ENCODE measurements around the gene TRH. TPM values are rescaled to one million over a fixed set of nuclear protein-coding genes. Genes with fewer than 3 reads are reported as not detected.

Gene TRH
- polyA plus RNA-seq, 1 donor, result 0.16 TPM

DNA sequence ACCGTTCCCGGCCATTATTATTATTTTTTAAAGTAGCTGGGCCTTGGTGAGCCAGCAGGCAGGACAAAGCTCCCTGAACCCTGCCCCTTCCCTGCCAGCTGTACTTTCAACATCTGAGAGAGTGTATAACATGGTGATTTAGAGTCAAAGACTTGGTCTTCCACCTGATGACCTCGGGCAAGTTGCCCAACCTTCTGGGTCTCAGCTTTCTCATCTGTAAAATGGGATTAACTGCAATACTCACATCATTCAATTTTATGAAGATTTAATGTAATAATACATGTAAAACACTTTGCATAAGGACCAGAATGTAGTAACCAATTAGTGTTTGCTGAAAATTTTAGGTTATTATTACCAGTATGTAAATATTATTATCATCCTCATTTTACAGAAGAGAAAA lies 11.9 kb upstream of the TRH start:
- Histone ChIP-seq H3K27ac (ENCODE audit: low read length) (no peak overlapping the region), H3K36me3 (ENCODE audit: control insufficient read depth, insufficient read depth, low read length) (no peaks in the 10 kb centered on the region), H3K4me3 (ENCODE audit: low read length) (no peak overlapping the region), H3K9me3 (ENCODE audit: control insufficient read depth, low read depth, low read length) (no peaks in the 10 kb centered on the region), H3K4me1 (ENCODE audit: control insufficient read depth, insufficient read depth, low read length) (no peaks in the 10 kb centered on the region), H3K27me3 (ENCODE audit: control insufficient read depth, insufficient read depth, low read length) (no peaks in the 10 kb centered on the region)
- DNase-seq, result no peak
- no CpG with 5 or more reads among the region's 3 CpGs for WGBS (ENCODE audit: insufficient coverage, low lambda C conversion rate)

DNA sequence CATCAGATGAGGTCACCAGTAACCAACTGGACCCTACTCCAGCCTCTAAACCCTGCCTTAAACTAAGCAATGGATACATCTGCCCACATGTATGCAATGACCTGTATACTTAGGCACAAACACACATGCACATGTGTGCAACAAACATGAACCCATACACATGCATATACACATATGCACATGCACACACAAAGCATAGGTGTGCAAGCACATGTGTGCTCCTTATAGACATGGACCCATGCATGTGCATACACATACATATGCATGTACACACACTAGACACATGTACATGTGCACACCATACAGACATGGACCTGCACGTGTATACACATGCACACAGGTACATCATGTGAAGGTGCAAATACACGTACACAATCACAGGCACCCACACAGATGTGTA lies 8.6 kb upstream of the TRH start:
- Histone ChIP-seq H3K36me3 (ENCODE audit: control insufficient read depth, insufficient read depth, low read length) (no peaks in the 10 kb centered on the region), H3K4me3 (ENCODE audit: low read length) (no peak overlapping the region), H3K27me3 (ENCODE audit: control insufficient read depth, insufficient read depth, low read length) (no peaks in the 10 kb centered on the region), H3K27ac (ENCODE audit: low read length) (no peak overlapping the region), H3K4me1 (ENCODE audit: control insufficient read depth, insufficient read depth, low read length) (no peaks in the 10 kb centered on the region), H3K9me3 (ENCODE audit: control insufficient read depth, low read depth, low read length) (no peaks in the 10 kb centered on the region)
- WGBS (ENCODE audit: insufficient coverage, low lambda C conversion rate), result no CpG with 5 or more reads among the region's 2 CpGs
- DNase-seq, result no peak

GRCh38 chr3:129966876-129967275 lies 7.6 kb upstream of the TRH start:
- H3K9me3 ChIP-seq (ENCODE audit: control insufficient read depth, low read depth, low read length), result no peaks in the 10 kb centered on the region
- H3K27ac ChIP-seq (ENCODE audit: low read length), result no peak overlapping the region
- no peaks in the 10 kb centered on the region for H3K36me3 ChIP-seq (ENCODE audit: control insufficient read depth, insufficient read depth, low read length)
- no peak overlapping the region for H3K4me3 ChIP-seq (ENCODE audit: low read length)
- no peaks in the 10 kb centered on the region for H3K4me1 ChIP-seq (ENCODE audit: control insufficient read depth, insufficient read depth, low read length)
- peaks cover under 1% of the 10 kb centered on the region for H3K27me3 ChIP-seq (ENCODE audit: control insufficient read depth, insufficient read depth, low read length)
- DNase-seq, result no peak
- 80% methylated on average over 2 of the region's 4 CpGs for WGBS (ENCODE audit: insufficient coverage, low lambda C conversion rate)

- Histone ChIP-seq H3K27ac (ENCODE audit: low read length) (no peak overlapping the region), H3K36me3 (ENCODE audit: control insufficient read depth, insufficient read depth, low read length) (no peaks in the 10 kb centered on the region), H3K27me3 (ENCODE audit: control insufficient read depth, insufficient read depth, low read length) (peaks cover 7% of the 10 kb centered on the region), H3K4me1 (ENCODE audit: control insufficient read depth, insufficient read depth, low read length) (no peaks in the 10 kb centered on the region), H3K4me3 (ENCODE audit: low read length) (no peak overlapping the region), H3K9me3 (ENCODE audit: control insufficient read depth, low read depth, low read length) (no peaks in the 10 kb centered on the region)
- no peak for DNase-seq
- no CpG with 5 or more reads among the region's 5 CpGs for WGBS (ENCODE audit: insufficient coverage, low lambda C conversion rate)
Observed at GRCh38 chr3:129967761-129968160, 6.8 kb upstream of the TRH start.

DNA sequence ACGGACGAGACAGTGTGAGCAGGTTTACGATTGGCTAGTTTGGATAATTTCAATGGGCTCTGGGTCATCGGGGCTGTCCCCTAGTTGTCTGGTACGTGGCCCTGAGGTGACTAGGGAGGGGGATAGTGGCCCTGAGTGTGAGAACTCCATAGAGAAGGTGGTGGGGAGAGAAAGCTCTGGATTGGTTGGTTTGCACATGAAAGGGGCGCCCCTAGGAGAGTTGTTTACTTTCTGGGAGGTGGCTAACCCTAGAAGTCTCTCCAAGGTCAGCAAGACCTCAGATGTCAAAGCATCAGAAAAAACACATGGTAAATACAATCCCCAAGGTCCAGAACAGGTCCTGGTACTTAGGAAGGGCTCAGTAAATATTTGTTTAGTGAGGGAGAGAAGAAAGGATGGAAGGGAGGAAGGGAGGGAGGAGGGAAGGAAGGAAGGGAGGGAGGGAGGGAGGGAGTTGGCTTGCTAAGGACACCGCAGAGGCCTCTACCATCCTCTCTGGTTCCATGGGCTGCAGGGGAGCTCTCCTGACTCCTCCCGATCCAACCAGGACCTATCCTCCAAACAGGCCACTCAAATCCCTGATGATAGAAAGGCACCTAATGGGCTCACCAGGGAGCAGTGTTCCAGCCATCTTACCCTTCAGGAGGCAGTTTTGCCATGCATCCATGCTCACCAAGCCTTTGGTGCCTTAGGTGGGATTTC lies 3.0 kb upstream of the TRH start:
- Histone ChIP-seq H3K36me3 (ENCODE audit: control insufficient read depth, insufficient read depth, low read length) (no peaks in the 10 kb centered on the region), H3K4me1 (ENCODE audit: control insufficient read depth, insufficient read depth, low read length) (peaks cover 11% of the 10 kb centered on the region), H3K4me3 (ENCODE audit: low read length) (no peak overlapping the region), H3K27me3 (ENCODE audit: control insufficient read depth, insufficient read depth, low read length) (peaks cover 44% of the 10 kb centered on the region), H3K27ac (ENCODE audit: low read length) (no peak overlapping the region), H3K9me3 (ENCODE audit: control insufficient read depth, low read depth, low read length) (peaks cover 7% of the 10 kb centered on the region)
- no CpG with 5 or more reads among the region's 8 CpGs for WGBS (ENCODE audit: insufficient coverage, low lambda C conversion rate)
- DNase-seq, result no peak

DNA sequence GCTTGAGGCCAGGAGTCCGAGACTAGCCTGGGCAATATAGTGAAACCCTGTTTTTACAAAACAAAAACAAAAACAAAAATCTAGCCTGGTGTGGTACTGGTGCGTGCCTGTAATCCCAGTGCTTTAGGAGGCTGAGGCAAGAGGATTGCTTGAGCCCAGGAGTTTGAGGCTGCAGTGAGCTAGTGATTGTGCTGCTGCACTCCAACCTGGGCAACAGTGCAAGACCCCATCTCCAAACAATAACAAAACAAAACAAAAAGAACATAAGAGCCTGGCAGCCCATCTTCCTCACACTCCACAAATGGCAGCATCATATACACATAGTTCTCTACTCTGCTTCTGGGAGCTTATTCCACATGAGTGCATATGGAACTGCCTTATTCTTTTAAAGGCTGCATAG lies 2.2 kb upstream of the TRH start:
- whole genome bisulfite sequencing (ENCODE audit: insufficient coverage, low lambda C conversion rate), result no CpG with 5 or more reads among the region's 2 CpGs
- Histone ChIP-seq H3K27ac (ENCODE audit: low read length) (no peak overlapping the region), H3K27me3 (ENCODE audit: control insufficient read depth, insufficient read depth, low read length) (peaks cover 52% of the 10 kb centered on the region), H3K9me3 (ENCODE audit: control insufficient read depth, low read depth, low read length) (peaks cover 7% of the 10 kb centered on the region), H3K4me3 (ENCODE audit: low read length) (no peak overlapping the region), H3K4me1 (ENCODE audit: control insufficient read depth, insufficient read depth, low read length) (peaks cover 11% of the 10 kb centered on the region), H3K36me3 (ENCODE audit: control insufficient read depth, insufficient read depth, low read length) (no peaks in the 10 kb centered on the region)
- DNase-seq, result no peak

GRCh38 chr3:129973853-129974563 lies 512 bp upstream of the TRH start:
- WGBS (ENCODE audit: insufficient coverage, low lambda C conversion rate), result 45% methylated on average over 4 of the region's 39 CpGs
- peak in 1 of 2 donors; percentile 16 for DNase-seq
- H3K27me3 ChIP-seq (ENCODE audit: control insufficient read depth, insufficient read depth, low read length), result peaks cover 65% of the 10 kb centered on the region
- H3K27ac ChIP-seq (ENCODE audit: low read length), result no peak overlapping the region
- peaks cover 7% of the 10 kb centered on the region for H3K9me3 ChIP-seq (ENCODE audit: control insufficient read depth, low read depth, low read length)
- peaks cover 11% of the 10 kb centered on the region for H3K4me1 ChIP-seq (ENCODE audit: control insufficient read depth, insufficient read depth, low read length)
- no peak overlapping the region for H3K4me3 ChIP-seq (ENCODE audit: low read length)
- H3K36me3 ChIP-seq (ENCODE audit: control insufficient read depth, insufficient read depth, low read length), result no peaks in the 10 kb centered on the region

GRCh38 chr3:129974833-129975704 lies 549 bp downstream of the TRH start:
- H3K4me1 ChIP-seq (ENCODE audit: control insufficient read depth, insufficient read depth, low read length), result peaks cover 11% of the 10 kb centered on the region
- no peaks in the 10 kb centered on the region for H3K36me3 ChIP-seq (ENCODE audit: control insufficient read depth, insufficient read depth, low read length)
- peaks cover 7% of the 10 kb centered on the region for H3K9me3 ChIP-seq (ENCODE audit: control insufficient read depth, low read depth, low read length)
- H3K4me3 ChIP-seq (ENCODE audit: low read length), result no peak overlapping the region
- peak in 1 of 2 donors; percentile 27 for DNase-seq
- H3K27me3 ChIP-seq (ENCODE audit: control insufficient read depth, insufficient read depth, low read length), result peaks cover 73% of the 10 kb centered on the region
- no CpG with 5 or more reads among the region's 71 CpGs for WGBS (ENCODE audit: insufficient coverage, low lambda C conversion rate)
- no peak overlapping the region for H3K27ac ChIP-seq (ENCODE audit: low read length)

DNA sequence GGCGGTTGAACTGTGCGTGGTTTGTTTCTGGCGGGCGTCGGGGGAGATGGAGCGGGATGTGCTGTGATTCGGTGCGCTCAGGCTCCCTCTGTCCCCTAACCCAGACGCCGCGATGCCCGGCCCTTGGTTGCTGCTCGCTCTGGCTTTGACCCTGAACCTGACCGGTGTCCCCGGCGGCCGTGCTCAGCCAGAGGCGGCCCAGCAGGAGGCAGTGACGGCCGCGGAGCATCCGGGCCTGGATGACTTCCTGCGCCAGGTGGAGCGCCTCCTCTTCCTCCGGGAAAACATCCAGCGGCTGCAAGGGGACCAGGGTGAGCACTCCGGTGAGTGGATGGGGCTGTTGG lies 1.2 kb downstream of the TRH start:
- H3K9me3 ChIP-seq (ENCODE audit: control insufficient read depth, low read depth, low read length), result peaks cover 7% of the 10 kb centered on the region
- H3K4me3 ChIP-seq (ENCODE audit: low read length), result no peak overlapping the region
- H3K4me1 ChIP-seq (ENCODE audit: control insufficient read depth, insufficient read depth, low read length), result peaks cover 11% of the 10 kb centered on the region
- DNase-seq, result peak in 1 of 2 donors; percentile 4
- WGBS (ENCODE audit: insufficient coverage, low lambda C conversion rate), result no CpG with 5 or more reads among the region's 27 CpGs
- no peak overlapping the region for H3K27ac ChIP-seq (ENCODE audit: low read length)
- peaks cover 73% of the 10 kb centered on the region for H3K27me3 ChIP-seq (ENCODE audit: control insufficient read depth, insufficient read depth, low read length)
- H3K36me3 ChIP-seq (ENCODE audit: control insufficient read depth, insufficient read depth, low read length), result no peaks in the 10 kb centered on the region

GRCh38 chr3:129976286-129976685 lies 1.8 kb downstream of the TRH start:
- no peak for DNase-seq
- no CpG with 5 or more reads among the region's 4 CpGs for WGBS (ENCODE audit: insufficient coverage, low lambda C conversion rate)
- Histone ChIP-seq H3K36me3 (ENCODE audit: control insufficient read depth, insufficient read depth, low read length) (no peaks in the 10 kb centered on the region), H3K27me3 (ENCODE audit: control insufficient read depth, insufficient read depth, low read length) (peaks cover 75% of the 10 kb centered on the region), H3K4me3 (ENCODE audit: low read length) (no peak overlapping the region), H3K9me3 (ENCODE audit: control insufficient read depth, low read depth, low read length) (peaks cover 7% of the 10 kb centered on the region), H3K27ac (ENCODE audit: low read length) (no peak overlapping the region), H3K4me1 (ENCODE audit: control insufficient read depth, insufficient read depth, low read length) (peaks cover 11% of the 10 kb centered on the region)

All from large intestine (tissue), 3 donors.